Natural killer cell treated with Interleukin-12 subunit alpha and Interleukin-12 subunit beta and Interleukin-15 and Interleukin-18, amount 100 ng/mL, for 72 hours (primary cell): ENCODE data around the gene QPCT. TPM values are rescaled to one million over a fixed set of nuclear protein-coding genes. Genes with fewer than 3 reads are reported as not detected.
"Not testable (repeated sequence)": the region's sequence is repeated elsewhere in the genome, so short reads cannot be mapped to it uniquely, and the experiment has no call there.

ENCODE experiments used
- ATAC-seq, 2 donors: fragments of 150-1000 bp; cut with Tn5 transposase in 1 of 2; sonication (Bioruptor Pico), chemical (Tn5 transposase) in 1 of 2; 2 replicates each; pipeline ENCODE4 v1.10.0; 2021
- DNase-seq: peaks from one replicate; pipeline ENCODE4 v3.0.0; 2022; ENCODE audit warnings: low spot score
- H3K27ac Mint-ChIP-seq, 2 donors: 1 replicate in 1 of 2; 2 replicates in 1 of 2; pipeline ENCODE4 v1.8.0; 2022; ENCODE audit warnings: mixed read lengths in 2 of 2, mild to moderate bottlenecking in 1 of 2, moderate library complexity in 1 of 2
- H3K27me3 Mint-ChIP-seq, 2 donors: 1 replicate in 1 of 2; 2 replicates in 1 of 2; pipeline ENCODE4 v1.8.0; 2022; ENCODE audit warnings: mixed read lengths in 2 of 2
- H3K36me3 Mint-ChIP-seq: one replicate; pipeline ENCODE4 v1.8.0; 2022; ENCODE audit warnings: mixed read lengths
- H3K4me1 Mint-ChIP-seq, 2 donors: 1 replicate in 1 of 2; 2 replicates in 1 of 2; pipeline ENCODE4 v1.8.0; 2022; ENCODE audit warnings: low read depth in 2 of 2, mixed read lengths in 2 of 2, mild to moderate bottlenecking in 1 of 2
- H3K4me3 Mint-ChIP-seq: one replicate; pipeline ENCODE4 v1.8.0; 2022; ENCODE audit warnings: mixed read lengths
- H3K9me3 Mint-ChIP-seq: 2 replicates; pipeline ENCODE4 v1.8.0; 2022; ENCODE audit warnings: mixed read lengths
- total RNA-seq, 2 donors: library from RNA; stranded (reverse); gene quantifications; one replicate each; pipeline ENCODE4 v1.2.3, GENCODE V29; 2022

The QPCT gene
- total RNA-seq, 2 donors from 2014 or later = 0.33 to 1.5 TPM

- peak overlapping the region in 1 of 2 donors; percentile 27 for H3K27ac Mint-ChIP-seq
- no peak for ATAC-seq
- peaks cover 7 to 23% of the 10 kb centered on the region in 2 donors for H3K4me1 Mint-ChIP-seq
- H3K27me3 Mint-ChIP-seq = no peaks in the 10 kb centered on the region
- H3K4me3 Mint-ChIP-seq = no peak overlapping the region
- no peaks in the 10 kb centered on the region for H3K9me3 Mint-ChIP-seq
- no peak for DNase-seq
- H3K36me3 Mint-ChIP-seq = no peaks in the 10 kb centered on the region
Observed at GRCh38 chr2:37394796-37395555, 50.5 kb downstream of the QPCT start.

DNA sequence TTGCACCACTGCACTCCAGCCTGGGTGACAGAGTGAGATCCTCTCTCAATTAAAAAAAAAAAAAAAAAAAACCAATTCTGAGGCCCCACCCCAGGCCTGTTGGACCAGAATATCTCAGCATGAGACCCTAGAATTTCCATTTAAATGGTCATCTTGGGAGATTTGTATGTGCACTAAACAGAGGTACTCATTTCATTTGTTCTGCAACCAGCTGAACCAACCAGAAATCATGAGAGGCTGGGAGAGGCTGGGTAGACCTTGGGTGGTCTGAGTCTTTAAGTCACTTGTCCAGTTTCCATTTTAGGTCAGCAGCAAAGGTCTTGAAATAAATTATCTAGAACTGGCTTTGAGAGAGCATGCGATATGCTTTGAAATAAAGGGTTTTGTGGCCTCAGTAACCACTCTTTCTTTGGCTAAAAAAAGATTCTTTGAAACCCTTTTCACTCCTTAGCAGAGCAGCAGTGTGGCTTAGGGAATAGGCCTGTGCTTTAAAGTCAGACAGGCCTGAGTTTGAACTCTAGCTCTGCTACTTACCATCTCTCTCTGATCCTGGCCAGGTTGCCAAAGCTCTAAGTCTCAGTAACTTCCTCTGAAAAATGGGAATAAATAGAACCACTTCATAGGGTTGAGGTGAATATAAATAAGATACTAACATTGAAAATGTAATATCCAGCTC is 52.6 kb downstream of the QPCT start:
- DNase-seq (no peak), ATAC-seq (no peak)
- Mint-ChIP-seq H3K4me1 (peaks cover 6 to 7% of the 10 kb centered on the region in 2 donors), H3K9me3 (no peaks in the 10 kb centered on the region), H3K27ac (no peak overlapping the region), H3K4me3 (no peak overlapping the region), H3K27me3 (no peaks in the 10 kb centered on the region), H3K36me3 (no peaks in the 10 kb centered on the region)

- DNase-seq (no peak), ATAC-seq (no peak)
- Mint-ChIP-seq H3K9me3 (no peaks in the 10 kb centered on the region), H3K27me3 (peaks cover 4 to 10% of the 10 kb centered on the region in 2 donors), H3K4me3 (no peak overlapping the region), H3K4me1 (peaks cover 0 to 2% of the 10 kb centered on the region in 2 donors), H3K27ac (no peak overlapping the region), H3K36me3 (no peaks in the 10 kb centered on the region)
Observed at GRCh38 chr2:37398990-37399389, 54.6 kb downstream of the QPCT start.

- no peak overlapping the region for H3K4me3 Mint-ChIP-seq
- DNase-seq (no peak), ATAC-seq (no peak)
- H3K27ac Mint-ChIP-seq = no peak overlapping the region
- no peaks in the 10 kb centered on the region for H3K36me3 Mint-ChIP-seq
- no peaks in the 10 kb centered on the region for H3K9me3 Mint-ChIP-seq
- peaks cover 0 to 2% of the 10 kb centered on the region in 2 donors for H3K4me1 Mint-ChIP-seq
- H3K27me3 Mint-ChIP-seq = peaks cover 4 to 10% of the 10 kb centered on the region in 2 donors
Observed at GRCh38 chr2:37400041-37400440, 55.6 kb downstream of the QPCT start.

- H3K27me3 Mint-ChIP-seq = peaks cover 4 to 10% of the 10 kb centered on the region in 2 donors
- H3K9me3 Mint-ChIP-seq = no peaks in the 10 kb centered on the region
- H3K4me1 Mint-ChIP-seq = no peaks in the 10 kb centered on the region
- no peaks in the 10 kb centered on the region for H3K36me3 Mint-ChIP-seq
- H3K4me3 Mint-ChIP-seq = no peak overlapping the region
- ATAC-seq = no peak
- no peak overlapping the region for H3K27ac Mint-ChIP-seq
- no peak for DNase-seq
Observed at GRCh38 chr2:37402636-37403035, 58.2 kb downstream of the QPCT start.

DNA sequence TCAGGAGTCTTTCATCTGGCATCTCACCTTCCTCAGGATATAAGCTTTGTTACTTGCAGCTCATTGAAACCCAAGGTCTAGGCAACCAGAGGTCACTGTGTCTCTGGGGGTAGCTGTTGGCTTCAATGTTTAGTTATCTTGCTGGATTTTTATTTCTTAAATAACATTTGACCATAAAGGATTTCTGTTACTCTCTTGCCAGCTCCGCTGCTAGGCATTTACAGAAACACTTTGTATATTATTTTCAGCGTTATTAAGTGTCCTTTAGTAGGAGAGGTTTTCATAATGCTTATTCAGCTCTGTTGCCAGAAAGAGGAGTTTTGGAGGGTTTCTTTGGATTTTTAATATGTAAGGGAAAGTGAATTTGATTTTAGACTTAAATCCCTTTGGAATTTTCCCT is 61.4 kb downstream of the QPCT start:
- Mint-ChIP-seq H3K9me3 (no peaks in the 10 kb centered on the region), H3K27ac (no peak overlapping the region), H3K36me3 (no peaks in the 10 kb centered on the region)

GRCh38 chr2:37412231-37412630 is 67.8 kb downstream of the QPCT start:
- no peak for ATAC-seq
- no peak for DNase-seq
- H3K4me1 Mint-ChIP-seq = peaks cover 2 to 7% of the 10 kb centered on the region in 2 donors
- H3K9me3 Mint-ChIP-seq = no peaks in the 10 kb centered on the region
- H3K27me3 Mint-ChIP-seq = no peaks in the 10 kb centered on the region
- no peak overlapping the region for H3K4me3 Mint-ChIP-seq
- no peaks in the 10 kb centered on the region for H3K36me3 Mint-ChIP-seq
- H3K27ac Mint-ChIP-seq = no peak overlapping the region

More for the DNA sequence above, 61.4 kb downstream of the QPCT start:
- peaks cover 4 to 10% of the 10 kb centered on the region in 2 donors for H3K27me3 Mint-ChIP-seq
- H3K4me1 Mint-ChIP-seq = no peaks in the 10 kb centered on the region
- DNase-seq (no peak), ATAC-seq (no peak)
- H3K4me3 Mint-ChIP-seq = no peak overlapping the region

DNA sequence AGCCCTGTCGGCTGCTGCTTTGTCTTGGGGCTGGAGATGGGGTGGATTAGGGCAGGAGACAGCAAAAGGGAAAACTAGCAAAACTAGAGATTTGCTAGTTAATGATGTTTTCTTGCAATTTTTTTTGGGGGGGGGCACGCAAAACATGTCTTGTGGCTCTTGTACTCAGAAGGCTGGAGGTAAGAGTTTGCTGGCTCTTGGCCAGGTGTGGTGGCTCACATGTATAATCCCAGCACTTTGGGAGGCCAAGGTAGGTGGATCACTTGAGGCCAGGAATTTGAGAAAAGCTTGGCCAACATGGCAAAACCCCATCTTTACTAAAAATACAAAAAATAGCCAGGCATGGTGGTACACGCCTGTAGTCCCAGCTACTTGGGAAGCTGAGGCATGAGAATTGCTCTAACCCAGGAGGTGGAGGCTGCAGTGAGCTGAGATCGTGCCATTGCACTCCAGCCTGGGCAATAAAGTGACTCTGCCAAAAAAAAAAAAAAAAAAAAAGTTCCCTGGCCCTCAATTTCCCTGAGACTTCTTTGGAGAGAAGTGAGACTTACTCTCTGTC is 69.6 kb downstream of the QPCT start:
- H3K9me3 Mint-ChIP-seq, H3K4me1 Mint-ChIP-seq, DNase-seq, H3K36me3 Mint-ChIP-seq, H3K4me3 Mint-ChIP-seq, ATAC-seq, H3K27ac Mint-ChIP-seq, H3K27me3 Mint-ChIP-seq: not testable (repeated sequence)

DNA sequence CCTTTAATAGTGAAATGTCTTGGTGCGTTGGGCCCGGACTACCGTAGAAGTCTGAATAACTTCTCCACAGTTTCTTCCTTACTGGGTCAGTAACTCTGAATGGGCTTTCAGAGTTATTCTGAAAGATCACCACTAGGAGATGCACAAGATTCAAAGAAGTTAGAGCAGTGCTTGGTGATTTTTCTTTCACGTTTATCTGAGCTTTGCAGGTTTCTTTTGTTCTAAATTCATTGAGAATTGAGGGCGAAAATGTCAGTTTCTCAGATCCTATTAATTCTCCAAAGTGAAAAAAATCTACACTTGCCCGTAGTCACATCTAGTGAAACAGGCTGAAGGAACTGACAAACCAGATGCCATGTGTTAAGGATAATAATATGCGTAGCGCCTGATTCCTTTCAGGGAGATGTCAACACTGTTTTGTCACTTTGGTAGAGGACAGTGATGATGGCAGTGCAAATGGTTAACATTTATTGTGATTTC is 70.1 kb downstream of the QPCT start:
- ATAC-seq = peak; percentile 59 to 60
- Mint-ChIP-seq H3K4me1 (peaks cover 2 to 7% of the 10 kb centered on the region in 2 donors), H3K9me3 (no peaks in the 10 kb centered on the region), H3K27ac (no peak overlapping the region), H3K4me3 (no peak overlapping the region), H3K36me3 (no peaks in the 10 kb centered on the region), H3K27me3 (peaks cover 0 to 6% of the 10 kb centered on the region in 2 donors)
- DNase-seq = no peak

DNA sequence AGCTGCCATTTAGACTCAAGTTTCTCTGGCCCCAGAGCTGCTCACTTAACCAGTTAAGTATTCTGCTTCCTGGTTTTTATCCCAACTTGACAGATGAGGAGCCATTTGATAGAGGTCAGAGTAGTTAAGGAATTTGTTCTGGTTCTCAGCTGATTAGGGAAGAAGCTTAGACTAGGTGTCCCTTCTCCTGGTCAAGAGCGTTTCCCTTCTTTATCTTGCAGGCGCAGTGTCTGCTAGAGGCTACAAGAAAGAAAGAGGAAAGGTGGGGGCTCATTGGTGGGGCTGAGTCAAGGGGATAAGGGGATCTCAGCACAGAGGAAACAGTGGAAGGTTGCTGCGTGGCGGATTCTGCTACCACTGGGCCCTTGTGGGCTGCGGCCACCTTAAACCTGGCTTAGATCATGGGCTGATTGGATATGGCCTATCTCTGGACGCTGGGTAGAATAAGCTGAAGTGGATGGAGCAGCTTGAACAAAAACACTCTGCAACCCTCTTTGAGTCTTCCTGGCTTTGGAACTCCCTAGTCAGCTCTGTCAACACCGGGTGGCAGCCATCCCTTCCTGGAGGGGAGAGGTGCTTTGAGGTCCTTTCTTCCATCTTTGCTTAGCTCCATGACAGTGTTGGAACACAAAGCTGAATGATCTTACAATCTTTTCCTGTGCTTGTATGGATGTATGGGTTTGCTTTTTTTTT is 70.8 kb downstream of the QPCT start:
- no peaks in the 10 kb centered on the region for H3K36me3 Mint-ChIP-seq
- no peaks in the 10 kb centered on the region for H3K9me3 Mint-ChIP-seq
- peaks cover 0 to 7% of the 10 kb centered on the region in 2 donors for H3K27me3 Mint-ChIP-seq
- H3K4me1 Mint-ChIP-seq = peaks cover 2 to 7% of the 10 kb centered on the region in 2 donors
- H3K4me3 Mint-ChIP-seq = no peak overlapping the region
- no peak overlapping the region for H3K27ac Mint-ChIP-seq
- DNase-seq (no peak), ATAC-seq (no peak)

- peaks cover 0 to 7% of the 10 kb centered on the region in 2 donors for H3K27me3 Mint-ChIP-seq
- no peak overlapping the region for H3K27ac Mint-ChIP-seq
- peaks cover 2 to 7% of the 10 kb centered on the region in 2 donors for H3K4me1 Mint-ChIP-seq
- H3K9me3 Mint-ChIP-seq = no peaks in the 10 kb centered on the region
- no peaks in the 10 kb centered on the region for H3K36me3 Mint-ChIP-seq
- H3K4me3 Mint-ChIP-seq = no peak overlapping the region
- no peak for ATAC-seq
- DNase-seq = no peak
Observed at GRCh38 chr2:37417321-37417720, 72.9 kb downstream of the QPCT start.

- H3K36me3 Mint-ChIP-seq = no peaks in the 10 kb centered on the region
- no peak overlapping the region for H3K4me3 Mint-ChIP-seq
- peaks cover 2 to 7% of the 10 kb centered on the region in 2 donors for H3K4me1 Mint-ChIP-seq
- ATAC-seq = no peak
- no peak overlapping the region for H3K27ac Mint-ChIP-seq
- H3K9me3 Mint-ChIP-seq = no peaks in the 10 kb centered on the region
- H3K27me3 Mint-ChIP-seq = peaks cover 0 to 7% of the 10 kb centered on the region in 2 donors
- DNase-seq = no peak
Observed at GRCh38 chr2:37418956-37419355, 74.5 kb downstream of the QPCT start.

DNA sequence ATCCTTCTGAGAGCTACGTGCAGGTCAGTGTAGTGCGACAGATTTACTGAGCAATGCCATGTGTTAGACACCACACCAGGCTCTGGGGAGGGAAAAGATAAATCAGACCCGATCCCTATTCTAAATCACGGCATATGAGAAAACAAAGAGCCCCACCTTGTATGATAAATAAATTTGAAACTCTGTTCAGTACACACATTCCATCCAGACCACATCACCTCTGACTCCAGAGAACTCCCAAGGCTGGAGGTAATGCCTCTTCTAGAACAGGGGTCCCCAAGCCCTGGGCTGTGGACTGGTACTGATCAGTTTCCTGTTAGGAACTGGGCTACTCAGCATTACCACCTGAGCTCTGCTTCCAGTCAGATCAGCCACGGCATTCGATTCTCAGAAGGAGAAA is 77.3 kb downstream of the QPCT start:
- no peak for DNase-seq
- H3K27me3 Mint-ChIP-seq = peaks cover 0 to 7% of the 10 kb centered on the region in 2 donors
- no peaks in the 10 kb centered on the region for H3K36me3 Mint-ChIP-seq
- no peak overlapping the region for H3K27ac Mint-ChIP-seq
- H3K4me3 Mint-ChIP-seq = no peak overlapping the region
- no peak for ATAC-seq
- H3K4me1 Mint-ChIP-seq = no peaks in the 10 kb centered on the region
- no peaks in the 10 kb centered on the region for H3K9me3 Mint-ChIP-seq
